Tibial nerve (tissue), 4 donors: ENCODE results near the gene NEURL2. TPM values are rescaled to one million over a fixed set of nuclear protein-coding genes. Genes with fewer than 3 reads are reported as not detected.
A peak's percentile ranks its signal among the peaks of the same experiment; 100 is the strongest.

Experiments used
- DNase-seq, 2 donors: peaks; one replicate each; pipeline ENCODE4 v3.0.0-alpha.2; 2019; ENCODE audit warnings: low spot score in 2 of 2
- H3K27ac ChIP-seq, 4 donors: fragments of 200-600 bp; sonication (generic) in 3 of 4; one replicate each; pipeline ENCODE4 v1.5.1; 2017 to 2019; ENCODE audit warnings: mild to moderate bottlenecking in 1 of 4
- H3K27me3 ChIP-seq, 2 donors: fragments of 200-600 bp; sonication (generic) in 1 of 2; one replicate each; pipeline versions ENCODE4 v1.5.1 to v1.6.0; 2017 to 2019
- H3K36me3 ChIP-seq, 3 donors: fragments of 200-600 bp; sonication (generic); one replicate each; pipeline ENCODE4 v1.5.1; 2018 to 2019
- H3K4me1 ChIP-seq, 4 donors: fragments of 200-600 bp; sonication (generic) in 3 of 4; one replicate each; pipeline ENCODE4 v1.5.1; 2017 to 2019
- H3K4me3 ChIP-seq, 4 donors: fragments of 200-600 bp; sonication (generic) in 3 of 4; one replicate each; pipeline ENCODE4 v1.5.1; 2017 to 2019; ENCODE audit warnings: mild to moderate bottlenecking in 1 of 4, moderate library complexity in 1 of 4
- H3K9me3 ChIP-seq, 4 donors: fragments of 200-600 bp; sonication (generic) in 3 of 4; one replicate each; pipeline ENCODE4 v1.5.1; 2017 to 2019
- EP300 ChIP-seq, 2 donors: sonication (generic); formaldehyde crosslinking; IDR thresholded peaks; one replicate each; pipeline ENCODE4 v1.6.1; 2017; ENCODE audit warnings: antibody characterized with exemption in 2 of 2, mild to moderate bottlenecking in 1 of 2
- POLR2A ChIP-seq, 2 donors: fragments of 450-650 bp; IDR thresholded peaks; one replicate each; pipeline ENCODE4 v1.6.1; 2017; ENCODE audit warnings: antibody characterized with exemption in 2 of 2, mild to moderate bottlenecking in 2 of 2, moderate library complexity in 2 of 2
- WGBS, 2 donors: methylation state at CpG; one replicate each; pipeline ENCODE4 v1.1.5; 2018; 5-methylcytosine and 5-hydroxymethylcytosine counted together
- total RNA-seq, 4 donors: library from RNA; depleted of rRNA; stranded (reverse); fragments of >200 nt; gene quantifications; one replicate each; pipeline ENCODE4 v1.1.0, GENCODE V29; 2016
- TF ChIP-seq, protein P1 (sequence below), 5 experiments: fragments of 200-600 bp in 3 of 5; fragments of 450-650 bp in 2 of 5; sonication (generic) in 3 of 5; IDR thresholded peaks; one replicate each; pipeline ENCODE4 v1.5.1; 2016 to 2019; ENCODE audit warnings: antibody characterized with exemption in 5 of 5, mild to moderate bottlenecking in 3 of 5, moderate library complexity in 2 of 5

Gene NEURL2
- total RNA-seq, 4 donors from 2014 or later: 7.7 to 42.9 (median 15.6) TPM

DNA sequence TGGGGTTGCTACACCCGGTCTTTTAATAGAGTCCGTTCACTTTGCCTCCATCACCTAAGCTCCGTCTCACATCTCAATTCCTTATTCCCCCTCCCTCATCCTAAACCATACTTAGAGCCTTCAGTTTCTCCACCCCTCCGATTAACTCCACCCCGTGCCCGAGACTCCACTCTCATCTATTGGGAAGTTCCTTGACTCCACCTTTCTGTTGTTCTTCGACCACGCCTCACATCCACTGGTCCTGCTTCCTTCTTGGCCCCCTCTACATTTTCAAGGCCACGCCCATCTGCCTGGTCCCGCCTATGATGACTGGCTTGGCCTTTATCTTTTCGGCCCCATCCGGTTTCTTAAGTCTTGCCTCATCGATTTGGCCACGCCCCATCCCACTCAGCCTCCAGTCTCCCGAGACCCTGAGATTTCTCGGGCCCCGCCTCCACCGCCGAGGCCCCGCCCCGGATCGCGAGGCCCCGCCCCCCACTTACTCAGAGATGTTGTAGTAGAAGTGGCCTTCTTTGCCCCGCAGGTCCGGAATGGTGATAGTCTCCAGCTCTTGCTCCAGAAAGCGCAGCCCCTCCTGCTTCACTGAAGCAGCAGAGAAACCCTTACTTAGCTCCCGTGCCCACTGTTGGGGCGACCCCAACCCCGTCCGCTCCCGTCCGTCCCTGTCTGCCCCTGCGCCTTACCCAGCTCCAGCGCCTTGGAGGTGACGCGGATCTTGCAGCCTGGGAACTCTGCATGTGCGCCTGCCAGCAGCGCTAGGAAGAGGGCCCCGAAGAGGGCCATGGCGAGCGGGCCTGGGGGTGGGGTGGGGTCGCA, 19.9 kb upstream of the NEURL2 start:
- 2% methylated on average over 37 to 40 of the region's 43 CpGs for WGBS, 2 donors
- peak overlapping the region; percentile 40 to 72 (median 56) for H3K4me3 ChIP-seq
- TF ChIP-seq POLR2A (IDR thresholded peaks at IDR 0.05) (peak in 1 of 2 donors; percentile 85), EP300 (IDR thresholded peaks at IDR 0.05) (peak; percentile 60 to 86)
- TF ChIP-seq, protein P1, sequence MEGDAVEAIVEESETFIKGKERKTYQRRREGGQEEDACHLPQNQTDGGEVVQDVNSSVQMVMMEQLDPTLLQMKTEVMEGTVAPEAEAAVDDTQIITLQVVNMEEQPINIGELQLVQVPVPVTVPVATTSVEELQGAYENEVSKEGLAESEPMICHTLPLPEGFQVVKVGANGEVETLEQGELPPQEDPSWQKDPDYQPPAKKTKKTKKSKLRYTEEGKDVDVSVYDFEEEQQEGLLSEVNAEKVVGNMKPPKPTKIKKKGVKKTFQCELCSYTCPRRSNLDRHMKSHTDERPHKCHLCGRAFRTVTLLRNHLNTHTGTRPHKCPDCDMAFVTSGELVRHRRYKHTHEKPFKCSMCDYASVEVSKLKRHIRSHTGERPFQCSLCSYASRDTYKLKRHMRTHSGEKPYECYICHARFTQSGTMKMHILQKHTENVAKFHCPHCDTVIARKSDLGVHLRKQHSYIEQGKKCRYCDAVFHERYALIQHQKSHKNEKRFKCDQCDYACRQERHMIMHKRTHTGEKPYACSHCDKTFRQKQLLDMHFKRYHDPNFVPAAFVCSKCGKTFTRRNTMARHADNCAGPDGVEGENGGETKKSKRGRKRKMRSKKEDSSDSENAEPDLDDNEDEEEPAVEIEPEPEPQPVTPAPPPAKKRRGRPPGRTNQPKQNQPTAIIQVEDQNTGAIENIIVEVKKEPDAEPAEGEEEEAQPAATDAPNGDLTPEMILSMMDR (IDR thresholded peaks at IDR 0.05): peak in 1 of 5 experiments; percentile 16

DNA sequence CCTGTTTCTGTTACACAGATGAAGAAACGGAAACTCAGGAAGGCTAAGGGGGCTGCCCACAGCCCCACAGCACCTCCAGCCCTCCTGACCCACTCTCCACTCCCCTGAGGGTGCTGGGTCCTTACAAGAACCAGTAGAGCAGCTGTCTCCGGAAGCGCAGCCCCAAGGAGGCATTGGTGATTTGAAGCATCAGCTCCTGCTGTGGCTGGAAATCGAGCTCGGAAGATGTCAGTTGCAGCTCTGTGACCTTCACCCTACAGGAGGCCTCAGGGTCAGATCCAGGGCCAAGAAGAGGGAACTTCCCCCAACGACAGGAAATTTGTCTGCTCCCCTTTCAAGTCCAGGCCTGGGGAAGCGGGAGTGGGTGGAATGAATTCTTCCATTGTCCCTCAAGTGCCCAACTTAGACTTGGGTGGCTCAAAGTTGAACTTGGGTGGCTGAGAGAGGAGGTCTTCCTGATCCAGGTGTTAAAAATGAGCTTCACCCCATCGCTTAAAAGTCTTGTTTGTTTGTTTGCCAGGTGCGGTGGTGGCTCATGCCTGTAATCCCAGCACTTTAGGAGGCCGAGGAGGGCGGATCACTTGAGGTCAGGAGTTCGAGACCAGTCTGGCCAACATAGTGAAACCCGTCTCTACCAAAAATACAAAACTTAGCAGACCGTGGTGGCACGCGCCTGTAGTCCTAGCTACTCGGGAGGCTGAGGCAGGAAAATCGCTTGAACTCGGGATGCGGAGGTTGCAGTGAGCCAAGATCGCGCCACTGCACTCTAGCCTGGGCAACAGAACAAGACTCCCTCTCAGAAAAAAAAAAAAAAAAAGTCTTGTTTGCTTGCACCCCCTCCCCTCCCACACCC, 19.0 kb upstream of the NEURL2 start:
- Histone ChIP-seq H3K4me3 (peak overlapping the region in 3 of 4 donors; percentile 5 to 58 (median 53)), H3K9me3 (no peaks in the 10 kb centered on the region), H3K27ac (peak overlapping the region in 2 of 4 donors; percentile 57 to 92), H3K27me3 (no peaks in the 10 kb centered on the region), H3K36me3 (peaks cover 0 to 29% (median 0%) of the 10 kb centered on the region in 3 donors), H3K4me1 (peaks cover 0 to 30% (median 9%) of the 10 kb centered on the region in 4 donors)
- TF ChIP-seq, protein P1 (IDR thresholded peaks at IDR 0.05): no peak
- no peak for TF ChIP-seq POLR2A (IDR thresholded peaks at IDR 0.05)
- TF ChIP-seq EP300 (IDR thresholded peaks at IDR 0.05): no peak
- DNase-seq: no peak
- 73 to 77% methylated on average over 22 of the region's 22 CpGs for WGBS, 2 donors

More for the DNA sequence above, 19.9 kb upstream of the NEURL2 start:
- peaks cover 0 to 30% (median 9%) of the 10 kb centered on the region in 4 donors for H3K4me1 ChIP-seq
- peaks cover 0 to 21% (median 0%) of the 10 kb centered on the region in 3 donors for H3K36me3 ChIP-seq
- no peaks in the 10 kb centered on the region for H3K27me3 ChIP-seq
- no peaks in the 10 kb centered on the region for H3K9me3 ChIP-seq
- peak overlapping the region; percentile 71 to 97 (median 86) for H3K27ac ChIP-seq
- peak; percentile 99 to 100 for DNase-seq

- H3K36me3 ChIP-seq: peaks cover 0 to 36% (median 0%) of the 10 kb centered on the region in 3 donors
- peak overlapping the region in 2 of 4 donors; percentile 57 to 92 for H3K27ac ChIP-seq
- H3K4me3 ChIP-seq: no peak overlapping the region
- TF ChIP-seq, protein P1 (IDR thresholded peaks at IDR 0.05): no peak
- TF ChIP-seq EP300 (IDR thresholded peaks at IDR 0.05) (no peak), POLR2A (IDR thresholded peaks at IDR 0.05) (no peak)
- H3K9me3 ChIP-seq: no peaks in the 10 kb centered on the region
- no peaks in the 10 kb centered on the region for H3K27me3 ChIP-seq
- 89% methylated on average over 12 of the region's 12 CpGs for WGBS, 2 donors
- H3K4me1 ChIP-seq: peaks cover 0 to 30% (median 9%) of the 10 kb centered on the region in 4 donors
- DNase-seq: no peak
Measured at GRCh38 chr20:45909336-45909808, 18.4 kb upstream of the NEURL2 start.

GRCh38 chr20:45908084-45908483, 17.1 kb upstream of the NEURL2 start:
- no peak overlapping the region for H3K4me3 ChIP-seq
- no peak for DNase-seq

More at GRCh38 chr20:45908084-45908483, 17.1 kb upstream of the NEURL2 start:
- H3K36me3 ChIP-seq: peaks cover 0 to 49% (median 0%) of the 10 kb centered on the region in 3 donors
- H3K4me1 ChIP-seq: peaks cover 0 to 30% (median 9%) of the 10 kb centered on the region in 4 donors
- H3K27ac ChIP-seq: no peak overlapping the region
- no peaks in the 10 kb centered on the region for H3K27me3 ChIP-seq
- no peaks in the 10 kb centered on the region for H3K9me3 ChIP-seq
- 82 to 92% methylated on average over 2 of the region's 2 CpGs for WGBS, 2 donors
- TF ChIP-seq, protein P1 (IDR thresholded peaks at IDR 0.05): no peak
- TF ChIP-seq EP300 (IDR thresholded peaks at IDR 0.05) (no peak), POLR2A (IDR thresholded peaks at IDR 0.05) (no peak)
